H1 (cell line): ENCODE data around the gene ADARB2. TPM values are rescaled to one million over a fixed set of nuclear protein-coding genes. Genes with fewer than 3 reads are reported as not detected.

ENCODE experiments used
- BCL11A ChIP-seq, 2 experiments: IDR thresholded peaks; one replicate each; pipeline ENCODE4 v1.6.1; 2011; ENCODE audit warnings: low read depth in 2 of 2, low read length in 2 of 2, mild to moderate bottlenecking in 2 of 2
- CHD1 ChIP-seq: IDR thresholded peaks from 2 replicates; pipeline ENCODE4 v1.6.1; 2012; ENCODE audit warnings: low read depth, low read length, improper control_type of control experiment
- GABPA ChIP-seq: IDR thresholded peaks from 2 replicates; pipeline ENCODE4 v1.6.1; 2011; ENCODE audit warnings: mild to moderate bottlenecking, low read length, moderate library complexity, borderline replicate concordance; ENCODE audit not compliant: insufficient read depth
- KDM4A ChIP-seq: IDR thresholded peaks from one replicate; pipeline ENCODE4 v1.7.1; 2012; ENCODE audit warnings: low read depth, mild to moderate bottlenecking, moderate library complexity, low read length, inconsistent platforms; ENCODE audit not compliant: severe bottlenecking
- POLR2A ChIP-seq, 2 experiments: IDR thresholded peaks; 1 replicate in 1 of 2; 2 replicates in 1 of 2; pipeline ENCODE4 v1.6.1; 2011; ENCODE audit warnings: low read depth in 2 of 2, low read length in 2 of 2, mild to moderate bottlenecking in 2 of 2; ENCODE audit errors: control extremely low read depth in 1 of 2
- YY1 ChIP-seq: IDR thresholded peaks from 2 replicates; pipeline ENCODE4 v1.6.1; 2011; ENCODE audit warnings: low read depth, mild to moderate bottlenecking, low read length
- polyA plus RNA-seq, 7 experiments: library from polyadenylated mRNA; depleted of rRNA in 3 of 7; stranded (reverse) in 5 of 7; unstranded in 2 of 7; fragments of >200 nt in 5 of 7; fragments of 200-250 nt in 2 of 7; gene quantifications; 1 replicate in 5 of 7; 2 replicates in 1 of 7; 4 replicates in 1 of 7; pipeline versions ENCODE4 v1.2.1 to v1.2.3, GENCODE V29; 2011 to 2013; ENCODE audit warnings: missing spikeins in 2 of 7, mixed read lengths in 2 of 7
- total RNA-seq: library from RNA; stranded (reverse); fragmentation: NEBNext Ultra II Directional; extraction: Animal tissue kit (Norgen Biotek cat#: 25700); gene quantifications from 2 replicates; pipeline ENCODE4 v1.2.1, GENCODE V29; 2021
- TF ChIP-seq, protein P1 (sequence below): fragments of 300-600 bp; sonication (generic); IDR thresholded peaks from 2 replicates; pipeline ENCODE4 v1.7.1; 2012; ENCODE audit warnings: low read length, moderate library complexity, mild to moderate bottlenecking, inconsistent platforms; ENCODE audit not compliant: insufficient replicate concordance
- TF ChIP-seq, protein P2 (sequence below), 3 experiments: IDR thresholded peaks; 1 replicate in 2 of 3; 2 replicates in 1 of 3; pipeline versions ENCODE4 v1.5.1 to v1.6.1; 2011; ENCODE audit warnings: low read length in 3 of 3, mild to moderate bottlenecking in 3 of 3, inconsistent platforms in 2 of 3, low read depth in 1 of 3, moderate library complexity in 1 of 3; ENCODE audit not compliant: insufficient read depth in 1 of 3; ENCODE audit errors: control extremely low read depth in 1 of 3

The ADARB2 gene
- total and polyA plus RNA-seq, 2 of the 8 experiments (the other 6 are each of a cell fraction or from before 2014, with no cell fraction given), result 2.2 to 2.8 TPM

- TF ChIP-seq, protein P1, sequence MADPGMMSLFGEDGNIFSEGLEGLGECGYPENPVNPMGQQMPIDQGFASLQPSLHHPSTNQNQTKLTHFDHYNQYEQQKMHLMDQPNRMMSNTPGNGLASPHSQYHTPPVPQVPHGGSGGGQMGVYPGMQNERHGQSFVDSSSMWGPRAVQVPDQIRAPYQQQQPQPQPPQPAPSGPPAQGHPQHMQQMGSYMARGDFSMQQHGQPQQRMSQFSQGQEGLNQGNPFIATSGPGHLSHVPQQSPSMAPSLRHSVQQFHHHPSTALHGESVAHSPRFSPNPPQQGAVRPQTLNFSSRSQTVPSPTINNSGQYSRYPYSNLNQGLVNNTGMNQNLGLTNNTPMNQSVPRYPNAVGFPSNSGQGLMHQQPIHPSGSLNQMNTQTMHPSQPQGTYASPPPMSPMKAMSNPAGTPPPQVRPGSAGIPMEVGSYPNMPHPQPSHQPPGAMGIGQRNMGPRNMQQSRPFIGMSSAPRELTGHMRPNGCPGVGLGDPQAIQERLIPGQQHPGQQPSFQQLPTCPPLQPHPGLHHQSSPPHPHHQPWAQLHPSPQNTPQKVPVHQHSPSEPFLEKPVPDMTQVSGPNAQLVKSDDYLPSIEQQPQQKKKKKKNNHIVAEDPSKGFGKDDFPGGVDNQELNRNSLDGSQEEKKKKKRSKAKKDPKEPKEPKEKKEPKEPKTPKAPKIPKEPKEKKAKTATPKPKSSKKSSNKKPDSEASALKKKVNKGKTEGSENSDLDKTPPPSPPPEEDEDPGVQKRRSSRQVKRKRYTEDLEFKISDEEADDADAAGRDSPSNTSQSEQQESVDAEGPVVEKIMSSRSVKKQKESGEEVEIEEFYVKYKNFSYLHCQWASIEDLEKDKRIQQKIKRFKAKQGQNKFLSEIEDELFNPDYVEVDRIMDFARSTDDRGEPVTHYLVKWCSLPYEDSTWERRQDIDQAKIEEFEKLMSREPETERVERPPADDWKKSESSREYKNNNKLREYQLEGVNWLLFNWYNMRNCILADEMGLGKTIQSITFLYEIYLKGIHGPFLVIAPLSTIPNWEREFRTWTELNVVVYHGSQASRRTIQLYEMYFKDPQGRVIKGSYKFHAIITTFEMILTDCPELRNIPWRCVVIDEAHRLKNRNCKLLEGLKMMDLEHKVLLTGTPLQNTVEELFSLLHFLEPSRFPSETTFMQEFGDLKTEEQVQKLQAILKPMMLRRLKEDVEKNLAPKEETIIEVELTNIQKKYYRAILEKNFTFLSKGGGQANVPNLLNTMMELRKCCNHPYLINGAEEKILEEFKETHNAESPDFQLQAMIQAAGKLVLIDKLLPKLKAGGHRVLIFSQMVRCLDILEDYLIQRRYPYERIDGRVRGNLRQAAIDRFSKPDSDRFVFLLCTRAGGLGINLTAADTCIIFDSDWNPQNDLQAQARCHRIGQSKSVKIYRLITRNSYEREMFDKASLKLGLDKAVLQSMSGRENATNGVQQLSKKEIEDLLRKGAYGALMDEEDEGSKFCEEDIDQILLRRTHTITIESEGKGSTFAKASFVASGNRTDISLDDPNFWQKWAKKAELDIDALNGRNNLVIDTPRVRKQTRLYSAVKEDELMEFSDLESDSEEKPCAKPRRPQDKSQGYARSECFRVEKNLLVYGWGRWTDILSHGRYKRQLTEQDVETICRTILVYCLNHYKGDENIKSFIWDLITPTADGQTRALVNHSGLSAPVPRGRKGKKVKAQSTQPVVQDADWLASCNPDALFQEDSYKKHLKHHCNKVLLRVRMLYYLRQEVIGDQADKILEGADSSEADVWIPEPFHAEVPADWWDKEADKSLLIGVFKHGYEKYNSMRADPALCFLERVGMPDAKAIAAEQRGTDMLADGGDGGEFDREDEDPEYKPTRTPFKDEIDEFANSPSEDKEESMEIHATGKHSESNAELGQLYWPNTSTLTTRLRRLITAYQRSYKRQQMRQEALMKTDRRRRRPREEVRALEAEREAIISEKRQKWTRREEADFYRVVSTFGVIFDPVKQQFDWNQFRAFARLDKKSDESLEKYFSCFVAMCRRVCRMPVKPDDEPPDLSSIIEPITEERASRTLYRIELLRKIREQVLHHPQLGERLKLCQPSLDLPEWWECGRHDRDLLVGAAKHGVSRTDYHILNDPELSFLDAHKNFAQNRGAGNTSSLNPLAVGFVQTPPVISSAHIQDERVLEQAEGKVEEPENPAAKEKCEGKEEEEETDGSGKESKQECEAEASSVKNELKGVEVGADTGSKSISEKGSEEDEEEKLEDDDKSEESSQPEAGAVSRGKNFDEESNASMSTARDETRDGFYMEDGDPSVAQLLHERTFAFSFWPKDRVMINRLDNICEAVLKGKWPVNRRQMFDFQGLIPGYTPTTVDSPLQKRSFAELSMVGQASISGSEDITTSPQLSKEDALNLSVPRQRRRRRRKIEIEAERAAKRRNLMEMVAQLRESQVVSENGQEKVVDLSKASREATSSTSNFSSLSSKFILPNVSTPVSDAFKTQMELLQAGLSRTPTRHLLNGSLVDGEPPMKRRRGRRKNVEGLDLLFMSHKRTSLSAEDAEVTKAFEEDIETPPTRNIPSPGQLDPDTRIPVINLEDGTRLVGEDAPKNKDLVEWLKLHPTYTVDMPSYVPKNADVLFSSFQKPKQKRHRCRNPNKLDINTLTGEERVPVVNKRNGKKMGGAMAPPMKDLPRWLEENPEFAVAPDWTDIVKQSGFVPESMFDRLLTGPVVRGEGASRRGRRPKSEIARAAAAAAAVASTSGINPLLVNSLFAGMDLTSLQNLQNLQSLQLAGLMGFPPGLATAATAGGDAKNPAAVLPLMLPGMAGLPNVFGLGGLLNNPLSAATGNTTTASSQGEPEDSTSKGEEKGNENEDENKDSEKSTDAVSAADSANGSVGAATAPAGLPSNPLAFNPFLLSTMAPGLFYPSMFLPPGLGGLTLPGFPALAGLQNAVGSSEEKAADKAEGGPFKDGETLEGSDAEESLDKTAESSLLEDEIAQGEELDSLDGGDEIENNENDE, result no peak
- TF ChIP-seq YY1 (no peak), CHD1 (no peak), POLR2A (IDR thresholded peaks at IDR 0.05; ENCODE audit: control extremely low read depth in 1 of 2, low read depth in 2 of 2, low read length in 2 of 2) (no peak), GABPA (no peak), KDM4A (no peak), BCL11A (IDR thresholded peaks at IDR 0.05; ENCODE audit: low read depth in 2 of 2, low read length in 2 of 2) (no peak)
- TF ChIP-seq, protein P2, sequence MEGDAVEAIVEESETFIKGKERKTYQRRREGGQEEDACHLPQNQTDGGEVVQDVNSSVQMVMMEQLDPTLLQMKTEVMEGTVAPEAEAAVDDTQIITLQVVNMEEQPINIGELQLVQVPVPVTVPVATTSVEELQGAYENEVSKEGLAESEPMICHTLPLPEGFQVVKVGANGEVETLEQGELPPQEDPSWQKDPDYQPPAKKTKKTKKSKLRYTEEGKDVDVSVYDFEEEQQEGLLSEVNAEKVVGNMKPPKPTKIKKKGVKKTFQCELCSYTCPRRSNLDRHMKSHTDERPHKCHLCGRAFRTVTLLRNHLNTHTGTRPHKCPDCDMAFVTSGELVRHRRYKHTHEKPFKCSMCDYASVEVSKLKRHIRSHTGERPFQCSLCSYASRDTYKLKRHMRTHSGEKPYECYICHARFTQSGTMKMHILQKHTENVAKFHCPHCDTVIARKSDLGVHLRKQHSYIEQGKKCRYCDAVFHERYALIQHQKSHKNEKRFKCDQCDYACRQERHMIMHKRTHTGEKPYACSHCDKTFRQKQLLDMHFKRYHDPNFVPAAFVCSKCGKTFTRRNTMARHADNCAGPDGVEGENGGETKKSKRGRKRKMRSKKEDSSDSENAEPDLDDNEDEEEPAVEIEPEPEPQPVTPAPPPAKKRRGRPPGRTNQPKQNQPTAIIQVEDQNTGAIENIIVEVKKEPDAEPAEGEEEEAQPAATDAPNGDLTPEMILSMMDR (IDR thresholded peaks at IDR 0.05; ENCODE audit: control extremely low read depth in 1 of 3, insufficient read depth in 1 of 3, low read depth in 1 of 3, low read length in 3 of 3), result no peak
Observed at GRCh38 chr10:1549591-1550290, 187.6 kb downstream of the ADARB2 start (continued).
